HEK293 (cell line): ENCODE measurements around the gene R3HDM1.

Source experiments
- CTCF ChIA-PET: fragments of 350-600 bp; formaldehyde crosslinking; extraction: SDS; loops from one replicate; lab custom pipeline; 2021; ENCODE audit warnings: antibody characterized with exemption; lab: Yijun Ruan, JAX
- POLR2A ChIA-PET: fragments of 300-600 bp; formaldehyde crosslinking; extraction: SDS; loops from one replicate; lab custom pipeline; 2020; ENCODE audit warnings: antibody characterized with exemption, inconsistent platforms; lab: Yijun Ruan, JAX
- H3K27ac ChIP-seq: fragments of 200-500 bp; sonication (Bioruptor generic); 2 replicates; pipeline ENCODE4 v1.5.1; 2014; ENCODE audit warnings: low read depth, low read length, control low read depth, inconsistent platforms; ENCODE audit errors: extremely low read depth
- H3K36me3 ChIP-seq, 2 experiments: fragments of 200-500 bp in 1 of 2; sonication (Bioruptor generic) in 1 of 2; 1 replicate in 1 of 2; 2 replicates in 1 of 2; pipeline ENCODE4 v1.5.1; 2014 to 2017; ENCODE audit warnings: inconsistent platforms in 2 of 2, low read length in 2 of 2; ENCODE audit not compliant: control insufficient read depth in 2 of 2, insufficient read depth in 1 of 2
- H3K4me1 ChIP-seq: fragments of 200-500 bp; sonication (Bioruptor generic); 2 replicates; pipeline ENCODE4 v1.5.1; 2014; ENCODE audit warnings: mild to moderate bottlenecking, low read length, inconsistent platforms; ENCODE audit not compliant: control insufficient read depth, insufficient read depth
- H3K4me3 ChIP-seq: 2 replicates; pipeline ENCODE4 v1.5.1; 2011; ENCODE audit warnings: low read depth, mild to moderate bottlenecking, control low read depth, low read length, moderate library complexity
- H3K9me3 ChIP-seq: fragments of 200-500 bp; sonication (Bioruptor generic); 2 replicates; pipeline ENCODE4 v1.5.1; 2014; ENCODE audit warnings: low read depth, low read length, inconsistent platforms; ENCODE audit not compliant: control insufficient read depth, insufficient read depth
- PRDM1 ChIP-seq: fragments of 450-650 bp; formaldehyde crosslinking; IDR thresholded peaks from 2 replicates; pipeline ENCODE4; 2016; ENCODE audit warnings: missing biosample characterization, missing genetic modification characterization
- WT1 ChIP-seq: fragments of 450-650 bp; formaldehyde crosslinking; IDR thresholded peaks from 2 replicates; pipeline ENCODE4 v1.5.1; 2016; ENCODE audit warnings: missing biosample characterization, missing genetic modification characterization
- ZBTB1 ChIP-seq: fragments of 450-650 bp; formaldehyde crosslinking; IDR thresholded peaks from 2 replicates; pipeline ENCODE4 v1.5.1; 2016; ENCODE audit warnings: missing biosample characterization, missing genetic modification characterization
- ZBTB48 ChIP-seq: fragments of 450-650 bp; formaldehyde crosslinking; IDR thresholded peaks from 2 replicates; pipeline ENCODE4 v1.5.1; 2016; ENCODE audit warnings: missing biosample characterization, missing genetic modification characterization
- ZNF146 ChIP-seq: fragments of 450-650 bp; formaldehyde crosslinking; IDR thresholded peaks from 2 replicates; pipeline ENCODE4 v1.5.1; 2016; ENCODE audit warnings: missing biosample characterization, missing genetic modification characterization
- ZNF157 ChIP-seq: fragments of 450-650 bp; formaldehyde crosslinking; IDR thresholded peaks from 2 replicates; pipeline ENCODE4 v1.5.1; 2016; ENCODE audit warnings: missing biosample characterization, missing genetic modification characterization
- ZNF174 ChIP-seq: fragments of 450-650 bp; formaldehyde crosslinking; IDR thresholded peaks from 2 replicates; pipeline ENCODE4 v1.5.0; 2017; ENCODE audit warnings: missing biosample characterization, mild to moderate bottlenecking, missing genetic modification characterization
- ZNF184 ChIP-seq: fragments of 450-650 bp; IDR thresholded peaks from 2 replicates; pipeline ENCODE4 v1.5.1; 2018; ENCODE audit warnings: missing biosample characterization, mild to moderate bottlenecking, missing genetic modification characterization
- ZNF23 ChIP-seq: fragments of 450-650 bp; formaldehyde crosslinking; IDR thresholded peaks from 2 replicates; pipeline ENCODE4 v1.5.1; 2016; ENCODE audit warnings: missing biosample characterization, missing genetic modification characterization, borderline replicate concordance
- ZNF239 ChIP-seq: fragments of 450-650 bp; formaldehyde crosslinking; IDR thresholded peaks from 2 replicates; pipeline ENCODE4 v1.5.1; 2016; ENCODE audit warnings: missing biosample characterization, missing genetic modification characterization
- ZNF404 ChIP-seq: fragments of 450-650 bp; formaldehyde crosslinking; IDR thresholded peaks from 2 replicates; pipeline ENCODE4 v1.5.1; 2017; ENCODE audit warnings: missing biosample characterization, missing genetic modification characterization
- ZNF510 ChIP-seq: fragments of 450-650 bp; formaldehyde crosslinking; IDR thresholded peaks from 2 replicates; pipeline ENCODE4 v1.5.1; 2018; ENCODE audit warnings: mild to moderate bottlenecking, missing genetic modification characterization, missing biosample characterization; ENCODE audit not compliant: insufficient replicate concordance
- ZNF561 ChIP-seq: fragments of 450-650 bp; IDR thresholded peaks from 2 replicates; pipeline ENCODE4 v1.5.1; 2018; ENCODE audit warnings: missing biosample characterization, missing genetic modification characterization, borderline replicate concordance
- ZNF596 ChIP-seq: fragments of 450-650 bp; IDR thresholded peaks from 2 replicates; pipeline ENCODE4 v1.5.0; 2018; ENCODE audit warnings: missing biosample characterization, mild to moderate bottlenecking, missing genetic modification characterization, moderate library complexity
- ZNF624 ChIP-seq: fragments of 450-650 bp; formaldehyde crosslinking; IDR thresholded peaks from 2 replicates; pipeline ENCODE4 v1.5.1; 2017; ENCODE audit warnings: missing biosample characterization, missing genetic modification characterization
- ZNF654 ChIP-seq: fragments of 450-650 bp; formaldehyde crosslinking; IDR thresholded peaks from 2 replicates; pipeline ENCODE4 v1.5.1; 2016; ENCODE audit warnings: low read depth, missing biosample characterization, missing genetic modification characterization
- ZNF664 ChIP-seq: fragments of 450-650 bp; formaldehyde crosslinking; IDR thresholded peaks from 2 replicates; pipeline ENCODE4 v1.5.1; 2016; ENCODE audit warnings: missing biosample characterization, missing genetic modification characterization
- ZNF677 ChIP-seq: fragments of 450-650 bp; IDR thresholded peaks from 2 replicates; pipeline ENCODE4 v1.5.0; 2018; ENCODE audit warnings: missing biosample characterization, mild to moderate bottlenecking, missing genetic modification characterization, moderate library complexity
- ZNF768 ChIP-seq: fragments of 450-650 bp; formaldehyde crosslinking; IDR thresholded peaks from 2 replicates; pipeline ENCODE4 v1.5.1; 2018; ENCODE audit warnings: missing biosample characterization, mild to moderate bottlenecking, missing genetic modification characterization
- ZNF776 ChIP-seq: fragments of 450-650 bp; formaldehyde crosslinking; IDR thresholded peaks from 2 replicates; pipeline ENCODE4 v1.5.0; 2017; ENCODE audit warnings: missing biosample characterization, missing genetic modification characterization, borderline replicate concordance
- TF ChIP-seq, protein P1 (sequence below): fragments of 450-650 bp; formaldehyde crosslinking; IDR thresholded peaks from 2 replicates; pipeline ENCODE4 v1.5.1; 2016; ENCODE audit warnings: missing biosample characterization, missing genetic modification characterization
- TF ChIP-seq, protein P2 (sequence below): fragments of 450-650 bp; formaldehyde crosslinking; IDR thresholded peaks from 2 replicates; pipeline ENCODE4 v1.5.1; 2016; ENCODE audit warnings: missing biosample characterization, missing genetic modification characterization
- TF ChIP-seq, protein P3 (sequence below): fragments of 450-650 bp; formaldehyde crosslinking; IDR thresholded peaks from 2 replicates; pipeline ENCODE4 v1.5.1; 2016; ENCODE audit warnings: missing biosample characterization, missing genetic modification characterization
- TF ChIP-seq, protein P4 (sequence below): fragments of 450-650 bp; formaldehyde crosslinking; IDR thresholded peaks from 2 replicates; pipeline ENCODE4 v1.5.1; 2016; ENCODE audit warnings: missing biosample characterization, missing genetic modification characterization
- TF ChIP-seq, protein P5 (sequence below): fragments of 450-650 bp; formaldehyde crosslinking; IDR thresholded peaks from 2 replicates; pipeline ENCODE4 v1.5.1; 2016; ENCODE audit warnings: missing biosample characterization, missing genetic modification characterization, borderline replicate concordance

The R3HDM1 gene

DNA sequence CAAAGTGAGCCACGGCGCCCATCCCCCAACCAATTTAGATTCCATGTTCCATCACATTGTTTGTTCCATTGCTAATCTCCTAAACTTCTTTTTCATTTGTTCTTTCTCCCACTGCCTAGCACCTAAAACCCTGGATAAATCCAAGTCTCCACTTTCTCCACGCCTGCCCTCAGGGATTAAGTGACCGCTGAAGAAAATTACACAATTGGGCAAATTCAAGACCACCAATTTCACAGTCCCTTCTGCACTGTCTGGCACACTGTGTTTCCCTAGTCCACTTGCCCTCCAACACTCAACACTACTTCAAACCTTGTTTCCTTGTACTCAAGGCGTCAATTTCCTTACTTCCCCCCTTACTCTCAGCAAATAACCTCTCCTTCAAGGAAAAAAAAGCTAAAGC is 205.3 kb downstream of the R3HDM1 start (continued):
- TF ChIP-seq ZNF174 = no peak

DNA sequence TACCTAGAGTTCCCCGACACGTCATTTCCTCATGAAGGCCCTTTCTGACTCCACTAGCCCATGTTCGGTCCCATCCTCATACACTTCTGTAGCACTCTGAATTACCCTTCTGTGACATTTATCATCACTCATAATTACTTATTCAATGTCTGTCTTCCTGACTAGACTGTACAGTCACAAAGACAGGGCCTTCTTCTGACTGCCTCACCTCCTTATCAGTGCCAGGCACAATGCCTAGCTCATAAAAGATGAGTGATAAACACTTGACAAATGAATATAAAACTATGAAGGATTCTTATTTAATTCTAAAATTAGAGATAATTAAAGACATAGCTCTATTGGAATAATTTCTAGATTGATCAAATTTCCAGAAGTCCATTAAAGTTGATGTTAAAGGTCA is 208.9 kb downstream of the R3HDM1 start:
- POLR2A ChIA-PET = no interaction called here
- Histone ChIP-seq H3K4me3 (no peak overlapping the region), H3K36me3 (peaks cover 0 to 5% of the 10 kb centered on the region in 2 experiments; a peak in 1 of 3 replicates)
- TF ChIP-seq ZNF239 (tag by site-specific recombination) (no peak), ZBTB48 (tag by site-specific recombination) (no peak), ZNF23 (tag by site-specific recombination) (no peak), ZNF157 (tag by site-specific recombination) (no peak), PRDM1 (tag by site-specific recombination) (no peak), ZNF776 (tag by site-specific recombination) (no peak), ZNF146 (tag by site-specific recombination) (no peak), ZNF677 (tag by site-specific recombination) (no peak), ZNF624 (tag by site-specific recombination) (no peak), ZNF768 (tag by site-specific recombination) (no peak), ZNF596 (no peak), ZNF654 (tag by site-specific recombination) (no peak), ZNF561 (tag by site-specific recombination) (no peak), ZBTB1 (tag by site-specific recombination) (no peak)
- TF ChIP-seq, protein P1, sequence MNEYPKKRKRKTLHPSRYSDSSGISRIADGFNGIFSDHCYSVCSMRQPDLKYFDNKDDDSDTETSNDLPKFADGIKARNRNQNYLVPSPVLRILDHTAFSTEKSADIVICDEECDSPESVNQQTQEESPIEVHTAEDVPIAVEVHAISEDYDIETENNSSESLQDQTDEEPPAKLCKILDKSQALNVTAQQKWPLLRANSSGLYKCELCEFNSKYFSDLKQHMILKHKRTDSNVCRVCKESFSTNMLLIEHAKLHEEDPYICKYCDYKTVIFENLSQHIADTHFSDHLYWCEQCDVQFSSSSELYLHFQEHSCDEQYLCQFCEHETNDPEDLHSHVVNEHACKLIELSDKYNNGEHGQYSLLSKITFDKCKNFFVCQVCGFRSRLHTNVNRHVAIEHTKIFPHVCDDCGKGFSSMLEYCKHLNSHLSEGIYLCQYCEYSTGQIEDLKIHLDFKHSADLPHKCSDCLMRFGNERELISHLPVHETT (tag by site-specific recombination) = no peak
- TF ChIP-seq, protein P2, sequence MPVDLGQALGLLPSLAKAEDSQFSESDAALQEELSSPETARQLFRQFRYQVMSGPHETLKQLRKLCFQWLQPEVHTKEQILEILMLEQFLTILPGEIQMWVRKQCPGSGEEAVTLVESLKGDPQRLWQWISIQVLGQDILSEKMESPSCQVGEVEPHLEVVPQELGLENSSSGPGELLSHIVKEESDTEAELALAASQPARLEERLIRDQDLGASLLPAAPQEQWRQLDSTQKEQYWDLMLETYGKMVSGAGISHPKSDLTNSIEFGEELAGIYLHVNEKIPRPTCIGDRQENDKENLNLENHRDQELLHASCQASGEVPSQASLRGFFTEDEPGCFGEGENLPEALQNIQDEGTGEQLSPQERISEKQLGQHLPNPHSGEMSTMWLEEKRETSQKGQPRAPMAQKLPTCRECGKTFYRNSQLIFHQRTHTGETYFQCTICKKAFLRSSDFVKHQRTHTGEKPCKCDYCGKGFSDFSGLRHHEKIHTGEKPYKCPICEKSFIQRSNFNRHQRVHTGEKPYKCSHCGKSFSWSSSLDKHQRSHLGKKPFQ (tag by site-specific recombination) = no peak
- TF ChIP-seq, all 188 proteins: peak for 0
- Histone ChIP-seq H3K27ac (no peak overlapping the region), H3K9me3 (no peaks in the 10 kb centered on the region), H3K4me1 (peaks cover 8% of the 10 kb centered on the region; the same call in 1 of the 2 replicates)
- CTCF ChIA-PET = interaction anchor here (0.5 to 1.1 kb wide), 6 partner anchors 12 to 1497 kb away, joined by 3 to 4 read pairs (median 4); no protein-coding TSS in a partner anchor

DNA sequence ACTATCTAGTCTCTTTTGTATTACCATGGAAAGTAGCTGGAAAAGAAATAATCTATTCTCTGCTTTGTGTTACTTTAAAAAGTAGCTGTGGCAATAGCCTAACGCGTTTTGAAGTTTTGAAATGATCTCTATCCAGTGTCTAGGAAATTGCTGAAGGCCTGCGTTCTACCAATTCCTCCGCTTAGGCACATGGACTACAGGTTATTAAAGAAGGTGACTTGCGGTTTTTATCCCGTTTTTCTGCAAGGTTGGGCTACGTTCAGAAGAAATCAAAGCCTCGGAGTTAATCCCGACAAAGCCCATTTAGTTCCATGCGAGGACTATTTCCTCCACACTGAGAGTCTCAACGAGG is 209.7 kb downstream of the R3HDM1 start:
- H3K9me3 ChIP-seq = no peaks in the 10 kb centered on the region
- POLR2A ChIA-PET = interaction anchor here (0.7 kb wide), 1 partner anchor 698 kb away, joined by 6 read pairs; no protein-coding TSS in a partner anchor
- CTCF ChIA-PET = interaction anchor here (0.8 to 1.1 kb wide), 4 partner anchors 13 to 56 kb away, joined by 3 to 4 read pairs (median 3); no protein-coding TSS in a partner anchor
- peaks cover 5 to 11% of the 10 kb centered on the region in 2 experiments; a peak in 2 of 3 replicates for H3K36me3 ChIP-seq
- H3K4me1 ChIP-seq = peaks cover 8% of the 10 kb centered on the region; the same call in 1 of the 2 replicates
- no peak overlapping the region for H3K27ac ChIP-seq
- H3K4me3 ChIP-seq = no peak overlapping the region
- TF ChIP-seq, protein P3, sequence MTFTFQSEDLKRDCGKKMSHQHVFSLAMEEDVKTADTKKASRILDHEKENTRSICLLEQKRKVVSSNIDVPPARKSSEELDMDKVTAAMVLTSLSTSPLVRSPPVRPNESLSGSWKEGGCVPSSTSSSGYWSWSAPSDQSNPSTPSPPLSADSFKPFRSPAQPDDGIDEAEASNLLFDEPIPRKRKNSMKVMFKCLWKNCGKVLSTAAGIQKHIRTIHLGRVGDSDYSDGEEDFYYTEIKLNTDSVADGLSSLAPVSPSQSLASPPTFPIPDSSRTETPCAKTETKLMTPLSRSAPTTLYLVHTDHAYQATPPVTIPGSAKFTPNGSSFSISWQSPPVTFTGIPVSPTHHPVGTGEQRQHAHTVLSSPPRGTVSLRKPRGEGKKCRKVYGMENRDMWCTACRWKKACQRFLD (tag by site-specific recombination) = no peak
- no peak for TF ChIP-seq WT1
- TF ChIP-seq, protein P4, sequence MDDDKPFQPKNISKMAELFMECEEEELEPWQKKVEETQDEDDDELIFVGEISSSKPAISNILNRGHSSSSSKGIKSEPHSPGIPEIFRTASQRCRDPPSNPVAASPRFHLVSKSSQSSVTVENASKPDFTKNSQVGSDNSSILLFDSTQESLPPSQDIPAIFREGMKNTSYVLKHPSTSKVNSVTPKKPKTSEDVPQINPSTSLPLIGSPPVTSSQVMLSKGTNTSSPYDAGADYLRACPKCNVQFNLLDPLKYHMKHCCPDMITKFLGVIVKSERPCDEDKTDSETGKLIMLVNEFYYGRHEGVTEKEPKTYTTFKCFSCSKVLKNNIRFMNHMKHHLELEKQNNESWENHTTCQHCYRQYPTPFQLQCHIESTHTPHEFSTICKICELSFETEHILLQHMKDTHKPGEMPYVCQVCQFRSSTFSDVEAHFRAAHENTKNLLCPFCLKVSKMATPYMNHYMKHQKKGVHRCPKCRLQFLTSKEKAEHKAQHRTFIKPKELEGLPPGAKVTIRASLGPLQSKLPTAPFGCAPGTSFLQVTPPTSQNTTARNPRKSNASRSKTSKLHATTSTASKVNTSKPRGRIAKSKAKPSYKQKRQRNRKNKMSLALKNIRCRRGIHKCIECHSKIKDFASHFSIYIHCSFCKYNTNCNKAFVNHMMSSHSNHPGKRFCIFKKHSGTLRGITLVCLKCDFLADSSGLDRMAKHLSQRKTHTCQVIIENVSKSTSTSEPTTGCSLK (tag by site-specific recombination) = no peak
- TF ChIP-seq ZNF664 (tag by site-specific recombination) = no peak
- no peak for TF ChIP-seq ZNF404 (tag by site-specific recombination)
- TF ChIP-seq ZNF510 (tag by site-specific recombination) = no peak
- no peak for TF ChIP-seq ZNF184 (tag by site-specific recombination)
- TF ChIP-seq ZNF146 (tag by site-specific recombination) = no peak
- TF ChIP-seq, protein P5, sequence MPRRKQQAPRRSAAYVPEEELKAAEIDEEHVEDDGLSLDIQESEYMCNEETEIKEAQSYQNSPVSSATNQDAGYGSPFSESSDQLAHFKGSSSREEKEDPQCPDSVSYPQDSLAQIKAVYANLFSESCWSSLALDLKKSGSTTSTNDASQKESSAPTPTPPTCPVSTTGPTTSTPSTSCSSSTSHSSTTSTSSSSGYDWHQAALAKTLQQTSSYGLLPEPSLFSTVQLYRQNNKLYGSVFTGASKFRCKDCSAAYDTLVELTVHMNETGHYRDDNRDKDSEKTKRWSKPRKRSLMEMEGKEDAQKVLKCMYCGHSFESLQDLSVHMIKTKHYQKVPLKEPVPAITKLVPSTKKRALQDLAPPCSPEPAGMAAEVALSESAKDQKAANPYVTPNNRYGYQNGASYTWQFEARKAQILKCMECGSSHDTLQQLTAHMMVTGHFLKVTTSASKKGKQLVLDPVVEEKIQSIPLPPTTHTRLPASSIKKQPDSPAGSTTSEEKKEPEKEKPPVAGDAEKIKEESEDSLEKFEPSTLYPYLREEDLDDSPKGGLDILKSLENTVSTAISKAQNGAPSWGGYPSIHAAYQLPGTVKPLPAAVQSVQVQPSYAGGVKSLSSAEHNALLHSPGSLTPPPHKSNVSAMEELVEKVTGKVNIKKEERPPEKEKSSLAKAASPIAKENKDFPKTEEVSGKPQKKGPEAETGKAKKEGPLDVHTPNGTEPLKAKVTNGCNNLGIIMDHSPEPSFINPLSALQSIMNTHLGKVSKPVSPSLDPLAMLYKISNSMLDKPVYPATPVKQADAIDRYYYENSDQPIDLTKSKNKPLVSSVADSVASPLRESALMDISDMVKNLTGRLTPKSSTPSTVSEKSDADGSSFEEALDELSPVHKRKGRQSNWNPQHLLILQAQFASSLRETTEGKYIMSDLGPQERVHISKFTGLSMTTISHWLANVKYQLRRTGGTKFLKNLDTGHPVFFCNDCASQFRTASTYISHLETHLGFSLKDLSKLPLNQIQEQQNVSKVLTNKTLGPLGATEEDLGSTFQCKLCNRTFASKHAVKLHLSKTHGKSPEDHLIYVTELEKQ = no peak
